H9 (cell line): ENCODE data around the gene NUTF2. TPM values are rescaled to one million over a fixed set of nuclear protein-coding genes. Genes with fewer than 3 reads are reported as not detected.

ENCODE experiments used
- DNase-seq: peaks from one replicate; pipeline ENCODE4 v3.0.0-alpha.2; 2017
- H2AFZ ChIP-seq: one replicate; pipeline ENCODE4 v1.6.1; 2013; ENCODE audit warnings: mild to moderate bottlenecking, low read length, control low read depth, moderate library complexity
- H2AK5ac ChIP-seq: 2 replicates; pipeline ENCODE4 v1.6.1; 2013; ENCODE audit warnings: low read length, control low read depth, mixed read lengths; ENCODE audit not compliant: insufficient read length
- H2BK120ac ChIP-seq: one replicate; pipeline ENCODE4 v1.6.1; 2013; ENCODE audit warnings: low read depth, mild to moderate bottlenecking, low read length, control low read depth, inconsistent platforms; ENCODE audit not compliant: poor library complexity, severe bottlenecking
- H2BK12ac ChIP-seq: 2 replicates; pipeline ENCODE4 v1.6.1; 2013; ENCODE audit warnings: low read length, control low read depth, mixed read lengths, low read depth; ENCODE audit not compliant: insufficient read length
- H2BK15ac ChIP-seq: 2 replicates; pipeline ENCODE4 v1.6.1; 2013; ENCODE audit warnings: low read depth, low read length, control low read depth
- H2BK20ac ChIP-seq: one replicate; pipeline ENCODE4 v1.6.1; 2013; ENCODE audit warnings: low read depth, mild to moderate bottlenecking, low read length, control low read depth, inconsistent platforms; ENCODE audit not compliant: poor library complexity, severe bottlenecking
- H2BK5ac ChIP-seq: 2 replicates; pipeline ENCODE4 v1.6.1; 2013; ENCODE audit warnings: low read length, control low read depth, mixed read lengths; ENCODE audit not compliant: insufficient read length
- H3K14ac ChIP-seq: 2 replicates; pipeline ENCODE4 v1.6.1; 2013; ENCODE audit warnings: low read length, control low read depth; ENCODE audit not compliant: insufficient read depth
- H3K18ac ChIP-seq: 2 replicates; pipeline ENCODE4 v1.6.1; 2013; ENCODE audit warnings: low read depth, mild to moderate bottlenecking, mixed read lengths, low read length, control low read depth; ENCODE audit not compliant: insufficient read length
- H3K23ac ChIP-seq: 2 replicates; pipeline ENCODE4 v1.6.1; 2013; ENCODE audit warnings: low read length, control low read depth, mixed read lengths, low read depth; ENCODE audit not compliant: insufficient read length
- H3K23me2 ChIP-seq: 2 replicates; pipeline ENCODE4 v1.6.1; 2013; ENCODE audit warnings: low read depth, mild to moderate bottlenecking, mixed read lengths, low read length, control low read depth; ENCODE audit not compliant: insufficient read length, poor library complexity, severe bottlenecking
- H3K27ac ChIP-seq: 2 replicates; pipeline ENCODE4 v1.5.1; 2013; ENCODE audit warnings: low read length, control low read depth, mixed read lengths, low read depth; ENCODE audit not compliant: insufficient read length
- H3K27me3 ChIP-seq: 2 replicates; pipeline ENCODE4 v1.6.1; 2013; ENCODE audit warnings: low read length, control low read depth, inconsistent platforms; ENCODE audit not compliant: insufficient read depth
- H3K4ac ChIP-seq: 2 replicates; pipeline ENCODE4 v1.6.1; 2013; ENCODE audit warnings: low read depth, mild to moderate bottlenecking, control low read depth, inconsistent platforms, low read length, moderate library complexity
- H3K4me1 ChIP-seq: 2 replicates; pipeline ENCODE4 v1.6.1; 2013; ENCODE audit warnings: low read length, control low read depth, inconsistent platforms; ENCODE audit not compliant: insufficient read depth
- H3K4me2 ChIP-seq: 2 replicates; pipeline ENCODE4 v1.6.1; 2013; ENCODE audit warnings: low read length, control low read depth, mixed read lengths; ENCODE audit not compliant: insufficient read length, insufficient read depth
- H3K56ac ChIP-seq: 2 replicates; pipeline ENCODE4 v1.6.1; 2013; ENCODE audit warnings: low read depth, mild to moderate bottlenecking, mixed read lengths, low read length, control low read depth; ENCODE audit not compliant: insufficient read length
- H3K79me1 ChIP-seq: 2 replicates; pipeline ENCODE4 v1.6.1; 2013; ENCODE audit warnings: low read depth, mild to moderate bottlenecking, moderate library complexity, low read length, control low read depth, inconsistent platforms; ENCODE audit not compliant: insufficient read depth, poor library complexity, severe bottlenecking
- H3K79me2 ChIP-seq: 2 replicates; pipeline ENCODE4 v1.6.1; 2013; ENCODE audit warnings: low read length, control low read depth, inconsistent platforms; ENCODE audit not compliant: insufficient read depth
- H3K9ac ChIP-seq: 2 replicates; pipeline ENCODE4 v1.6.1; 2013; ENCODE audit warnings: low read length, control low read depth, mixed read lengths; ENCODE audit not compliant: insufficient read length; ENCODE audit errors: extremely low read depth
- H3K9me3 ChIP-seq: one replicate; pipeline ENCODE4 v1.6.1; 2013; ENCODE audit warnings: low read depth, low read length, inconsistent platforms; ENCODE audit not compliant: control insufficient read depth
- H3T11ph ChIP-seq: one replicate; pipeline ENCODE4 v1.6.1; 2013; ENCODE audit warnings: mild to moderate bottlenecking, low read length, control low read depth, inconsistent platforms
- H4K20me1 ChIP-seq: one replicate; pipeline ENCODE4 v1.6.1; 2013; ENCODE audit not compliant: control insufficient read depth, insufficient read length, insufficient read depth
- H4K5ac ChIP-seq: 2 replicates; pipeline ENCODE4 v1.6.1; 2013; ENCODE audit warnings: low read depth, mild to moderate bottlenecking, mixed read lengths, low read length, control low read depth; ENCODE audit not compliant: insufficient read length
- H4K8ac ChIP-seq: replicated peaks from 2 replicates; pipeline ENCODE4 v1.6.1; 2013; ENCODE audit warnings: low read length, control low read depth, mixed read lengths, low read depth; ENCODE audit not compliant: insufficient read length
- H4K91ac ChIP-seq: 2 replicates; pipeline ENCODE4 v1.6.1; 2013; ENCODE audit warnings: low read depth, mild to moderate bottlenecking, moderate library complexity, mixed read lengths, low read length, control low read depth; ENCODE audit not compliant: insufficient read length
- H3K27ac Mint-ChIP-seq, 3 experiments: 2 replicates in 2 of 3; 3 replicates in 1 of 3; pipeline ENCODE4 v1.8.0; 2020 to 2021; ENCODE audit warnings: mixed read lengths in 3 of 3, mild to moderate bottlenecking in 1 of 3, moderate library complexity in 1 of 3
- H3K27me3 Mint-ChIP-seq: 2 replicates; pipeline ENCODE4 v1.8.0; 2021; ENCODE audit warnings: low read depth, mild to moderate bottlenecking, moderate library complexity, mixed read lengths
- H3K36me3 Mint-ChIP-seq, 3 experiments: 2 replicates in 2 of 3; 3 replicates in 1 of 3; pipeline ENCODE4 v1.8.0; 2020 to 2021; ENCODE audit warnings: low read depth in 3 of 3, mixed read lengths in 3 of 3; ENCODE audit not compliant: insufficient read depth in 1 of 3
- H3K4me1 Mint-ChIP-seq, 2 experiments: 2 replicates each; pipeline ENCODE4 v1.8.0; 2020; ENCODE audit warnings: mixed read lengths in 2 of 2
- H3K4me3 Mint-ChIP-seq, 2 experiments: 2 replicates in 1 of 2; 3 replicates in 1 of 2; pipeline ENCODE4 v1.8.0; 2020 to 2021; ENCODE audit warnings: mild to moderate bottlenecking in 2 of 2, mixed read lengths in 2 of 2, moderate library complexity in 1 of 2
- H3K9me3 Mint-ChIP-seq, 2 experiments: 2 replicates in 1 of 2; 3 replicates in 1 of 2; pipeline ENCODE4 v1.8.0; 2020; ENCODE audit warnings: mild to moderate bottlenecking in 2 of 2, mixed read lengths in 2 of 2, moderate library complexity in 1 of 2
- WGBS: extraction: QIAGEN DNeasy Blood & Tissue Kit; methylation state at CpG from one replicate; pipeline ENCODE4 v1.1.7; 2013; ENCODE audit warnings: missing lambda C conversion rate, low lambda C conversion rate, mixed read lengths; ENCODE audit not compliant: insufficient read length; ENCODE audit errors: extremely low coverage; 5-methylcytosine and 5-hydroxymethylcytosine counted together
- total RNA-seq: library from RNA; stranded (reverse); gene quantifications from 2 replicates; pipeline ENCODE4 v1.2.1, GENCODE V29; 2021
- TF ChIP-seq, protein P1 (sequence below): fragments of 200-600 bp; sonication (generic); conservative IDR thresholded peaks from 3 replicates; pipeline ENCODE4 v1.8.0; 2021; ENCODE audit warnings: antibody characterized with exemption, mild to moderate bottlenecking

NUTF2 gene
- total RNA-seq, 1 experiment from 2014 or later: 198 TPM

GRCh38 chr16:67828651-67829050 lies 18.1 kb upstream of the NUTF2 start:
- no CpG with 5 or more reads among the region's 4 CpGs for WGBS
- no peaks in the 10 kb centered on the region for H4K20me1 ChIP-seq
- Mint-ChIP-seq H3K27ac (no peak overlapping the region), H3K4me3 (no peak overlapping the region), H3K4me1 (peaks cover 21 to 23% of the 10 kb centered on the region in 2 experiments), H3K9me3 (no peaks in the 10 kb centered on the region), H3K27me3 (peaks cover 2% of the 10 kb centered on the region; the same call in 1 of the 2 replicates), H3K36me3 (peaks cover 29 to 63% (median 61%) of the 10 kb centered on the region in 3 experiments; a peak in 6 of 7 replicates)
- no peak overlapping the region for H3K23ac ChIP-seq
- H3K27ac ChIP-seq: no peak overlapping the region
- no peak overlapping the region for H3T11ph ChIP-seq
- H2BK15ac ChIP-seq: no peak overlapping the region
- H2BK20ac ChIP-seq: no peak overlapping the region
- no peak overlapping the region for H3K18ac ChIP-seq
- peaks cover 5% of the 10 kb centered on the region for H3K23me2 ChIP-seq
- H3K14ac ChIP-seq: no peak overlapping the region
- H3K9me3 ChIP-seq: no peaks in the 10 kb centered on the region
- H4K91ac ChIP-seq: no peak overlapping the region
- TF ChIP-seq, protein P1, sequence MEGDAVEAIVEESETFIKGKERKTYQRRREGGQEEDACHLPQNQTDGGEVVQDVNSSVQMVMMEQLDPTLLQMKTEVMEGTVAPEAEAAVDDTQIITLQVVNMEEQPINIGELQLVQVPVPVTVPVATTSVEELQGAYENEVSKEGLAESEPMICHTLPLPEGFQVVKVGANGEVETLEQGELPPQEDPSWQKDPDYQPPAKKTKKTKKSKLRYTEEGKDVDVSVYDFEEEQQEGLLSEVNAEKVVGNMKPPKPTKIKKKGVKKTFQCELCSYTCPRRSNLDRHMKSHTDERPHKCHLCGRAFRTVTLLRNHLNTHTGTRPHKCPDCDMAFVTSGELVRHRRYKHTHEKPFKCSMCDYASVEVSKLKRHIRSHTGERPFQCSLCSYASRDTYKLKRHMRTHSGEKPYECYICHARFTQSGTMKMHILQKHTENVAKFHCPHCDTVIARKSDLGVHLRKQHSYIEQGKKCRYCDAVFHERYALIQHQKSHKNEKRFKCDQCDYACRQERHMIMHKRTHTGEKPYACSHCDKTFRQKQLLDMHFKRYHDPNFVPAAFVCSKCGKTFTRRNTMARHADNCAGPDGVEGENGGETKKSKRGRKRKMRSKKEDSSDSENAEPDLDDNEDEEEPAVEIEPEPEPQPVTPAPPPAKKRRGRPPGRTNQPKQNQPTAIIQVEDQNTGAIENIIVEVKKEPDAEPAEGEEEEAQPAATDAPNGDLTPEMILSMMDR: no peak
- H3K27me3 ChIP-seq: no peaks in the 10 kb centered on the region
- no peak overlapping the region for H3K9ac ChIP-seq
- H3K4me1 ChIP-seq: no peaks in the 10 kb centered on the region; the same call in 1 of the 2 replicates
- H3K4ac ChIP-seq: no peak overlapping the region
- no peaks in the 10 kb centered on the region for H3K79me2 ChIP-seq
- no peaks in the 10 kb centered on the region for H3K79me1 ChIP-seq
- no peak overlapping the region for H3K56ac ChIP-seq
- no peak overlapping the region for H2BK12ac ChIP-seq
- H2AFZ ChIP-seq: no peak overlapping the region
- H2BK5ac ChIP-seq: no peak overlapping the region
- H4K8ac ChIP-seq: no peak overlapping the region
- no peak overlapping the region for H2AK5ac ChIP-seq
- no peak for DNase-seq
- no peak overlapping the region for H3K4me2 ChIP-seq
- no peak overlapping the region for H4K5ac ChIP-seq
- H2BK120ac ChIP-seq: no peak overlapping the region
